GM23338 (cell line): ENCODE measurements around the gene ATG2A. TPM values are rescaled to one million over a fixed set of nuclear protein-coding genes. Genes with fewer than 3 reads are reported as not detected.

ENCODE experiments used
- ATAC-seq: fragments of 200-7000 bp; cut with Tn5 transposase; 3 replicates; pipeline ENCODE4 v1.9.1; 2020
- DNase-seq: peaks from one replicate; pipeline ENCODE4 v3.0.0-alpha.2; 2015; ENCODE audit warnings: low spot score
- H2AFZ ChIP-seq: fragments of 200-600 bp; sonication (generic); 2 replicates; pipeline ENCODE4 v1.8.0; 2016; ENCODE audit warnings: antibody characterized with exemption, mild to moderate bottlenecking, moderate library complexity
- H3F3A ChIP-seq: fragments of 200-600 bp; sonication (generic); replicated peaks from 2 replicates; pipeline ENCODE4 v1.8.0; 2017; ENCODE audit warnings: antibody characterized with exemption, mixed run types, low read depth
- H3K27ac ChIP-seq: fragments of 200-600 bp; sonication (generic); 2 replicates; pipeline ENCODE4 v1.6.1; 2016; ENCODE audit warnings: low read depth
- H3K27me3 ChIP-seq: fragments of 200-600 bp; sonication (generic); 2 replicates; pipeline ENCODE4 v1.8.0; 2016; ENCODE audit warnings: mild to moderate bottlenecking, mixed run types, moderate library complexity; ENCODE audit not compliant: insufficient read depth
- H3K36me3 ChIP-seq: fragments of 200-600 bp; sonication (generic); 2 replicates; pipeline ENCODE4 v1.8.0; 2016; ENCODE audit warnings: mild to moderate bottlenecking; ENCODE audit not compliant: insufficient read depth
- H3K4me1 ChIP-seq: fragments of 200-600 bp; sonication (generic); 2 replicates; pipeline ENCODE4 v1.8.0; 2016; ENCODE audit warnings: mild to moderate bottlenecking, moderate library complexity; ENCODE audit not compliant: insufficient read depth
- H3K4me2 ChIP-seq: fragments of 200-600 bp; sonication (generic); 2 replicates; pipeline ENCODE4 v1.7.1; 2017; ENCODE audit warnings: mixed run types
- H3K4me3 ChIP-seq: fragments of 200-600 bp; sonication (generic); 2 replicates; pipeline ENCODE4 v1.6.1; 2016; ENCODE audit warnings: mixed run types
- H3K79me2 ChIP-seq: fragments of 200-600 bp; sonication (generic); replicated peaks from 2 replicates; pipeline ENCODE4 v1.8.0; 2017; ENCODE audit warnings: mild to moderate bottlenecking; ENCODE audit not compliant: insufficient read depth
- H3K9me2 ChIP-seq: fragments of 200-600 bp; sonication (generic); 2 replicates; pipeline ENCODE4 v1.8.0; 2017; ENCODE audit not compliant: insufficient read depth
- H4K20me1 ChIP-seq: fragments of 200-600 bp; sonication (generic); replicated peaks from 2 replicates; pipeline ENCODE4 v1.8.0; 2017; ENCODE audit warnings: mild to moderate bottlenecking; ENCODE audit not compliant: insufficient read depth
- H3K27ac Mint-ChIP-seq: 2 replicates; pipeline ENCODE4 v1.8.0; 2020; ENCODE audit warnings: inconsistent platforms, mild to moderate bottlenecking, moderate library complexity, mixed read lengths
- H3K27me3 Mint-ChIP-seq: 3 replicates; pipeline ENCODE4 v1.8.0; 2022; ENCODE audit warnings: low read depth, mild to moderate bottlenecking, moderate library complexity, mixed read lengths, inconsistent platforms; ENCODE audit not compliant: insufficient read depth, poor library complexity
- H3K36me3 Mint-ChIP-seq: 3 replicates; pipeline ENCODE4 v1.8.0; 2021; ENCODE audit warnings: low read depth, mild to moderate bottlenecking, inconsistent platforms, moderate library complexity, mixed read lengths
- H3K4me1 Mint-ChIP-seq: 3 replicates; pipeline ENCODE4 v1.8.0; 2020; ENCODE audit warnings: mild to moderate bottlenecking, inconsistent platforms, mixed read lengths
- H3K4me3 Mint-ChIP-seq: 3 replicates; pipeline ENCODE4 v1.8.0; 2021; ENCODE audit warnings: moderate library complexity, mild to moderate bottlenecking, inconsistent platforms, mixed read lengths
- H3K9me3 Mint-ChIP-seq: 3 replicates; pipeline ENCODE4 v1.8.0; 2020; ENCODE audit warnings: moderate library complexity, mild to moderate bottlenecking, inconsistent platforms, mixed read lengths
- EZH2phosphoT487 ChIP-seq: fragments of 200-600 bp; sonication (generic); IDR thresholded peaks from one replicate; pipeline ENCODE4 v1.8.1; 2018; ENCODE audit warnings: antibody characterized with exemption; ENCODE audit not compliant: unreplicated experiment
- JUNB ChIP-seq: IDR thresholded peaks from one replicate; pipeline ENCODE4 v1.6.1; 2016; ENCODE audit warnings: antibody characterized with exemption; ENCODE audit not compliant: unreplicated experiment
- STAT1 ChIP-seq: IDR thresholded peaks from one replicate; pipeline ENCODE4 v1.6.1; 2016; ENCODE audit warnings: antibody characterized with exemption; ENCODE audit not compliant: unreplicated experiment
- ZNF114 ChIP-seq: fragments of 250-450 bp; sonication (Bioruptor Pico); IDR thresholded peaks from 2 replicates; pipeline ENCODE4 v1.5.0; 2020; ENCODE audit warnings: mild to moderate bottlenecking, moderate library complexity
- polyA plus RNA-seq: library from polyadenylated mRNA; unstranded; fragments of >200 nt; fragmentation: Nextera tagmentation; extraction: Ambion mirVana; gene quantifications from 2 replicates; pipeline ENCODE4 v1.2.1, GENCODE V29; 2016
- total RNA-seq: library from RNA; depleted of rRNA; stranded (reverse); fragments of >200 nt; shearing (Covaris generic); gene quantifications from 2 replicates; pipeline ENCODE4 v1.2.3, GENCODE V29; 2014
- TF ChIP-seq, protein P1 (sequence below): IDR thresholded peaks from one replicate; pipeline ENCODE4 v1.6.1; 2018; ENCODE audit warnings: antibody characterized with exemption; ENCODE audit not compliant: unreplicated experiment
- TF ChIP-seq, protein P2 (sequence below): fragments of 250-450 bp; sonication (Bioruptor Pico); IDR thresholded peaks from 2 replicates; pipeline ENCODE4 v1.5.0; 2020; ENCODE audit warnings: mild to moderate bottlenecking, moderate library complexity
- TF ChIP-seq, protein P3 (sequence below): IDR thresholded peaks from 2 replicates; pipeline ENCODE4 v1.6.1; 2016; ENCODE audit warnings: antibody characterized with exemption
- TF ChIP-seq, protein P4 (sequence below), 2 experiments: fragments of 200-600 bp in 1 of 2; sonication (generic) in 1 of 2; conservative IDR thresholded peaks; 2 replicates each; pipeline versions ENCODE4 v1.5.1 to v1.6.1; 2016 to 2017; ENCODE audit warnings: antibody characterized with exemption in 2 of 2, low read depth in 2 of 2, mild to moderate bottlenecking in 2 of 2, moderate library complexity in 1 of 2

ATG2A gene
- total and polyA plus RNA-seq, 2 experiments from 2014 or later = 8.7 to 31.7 TPM

DNA sequence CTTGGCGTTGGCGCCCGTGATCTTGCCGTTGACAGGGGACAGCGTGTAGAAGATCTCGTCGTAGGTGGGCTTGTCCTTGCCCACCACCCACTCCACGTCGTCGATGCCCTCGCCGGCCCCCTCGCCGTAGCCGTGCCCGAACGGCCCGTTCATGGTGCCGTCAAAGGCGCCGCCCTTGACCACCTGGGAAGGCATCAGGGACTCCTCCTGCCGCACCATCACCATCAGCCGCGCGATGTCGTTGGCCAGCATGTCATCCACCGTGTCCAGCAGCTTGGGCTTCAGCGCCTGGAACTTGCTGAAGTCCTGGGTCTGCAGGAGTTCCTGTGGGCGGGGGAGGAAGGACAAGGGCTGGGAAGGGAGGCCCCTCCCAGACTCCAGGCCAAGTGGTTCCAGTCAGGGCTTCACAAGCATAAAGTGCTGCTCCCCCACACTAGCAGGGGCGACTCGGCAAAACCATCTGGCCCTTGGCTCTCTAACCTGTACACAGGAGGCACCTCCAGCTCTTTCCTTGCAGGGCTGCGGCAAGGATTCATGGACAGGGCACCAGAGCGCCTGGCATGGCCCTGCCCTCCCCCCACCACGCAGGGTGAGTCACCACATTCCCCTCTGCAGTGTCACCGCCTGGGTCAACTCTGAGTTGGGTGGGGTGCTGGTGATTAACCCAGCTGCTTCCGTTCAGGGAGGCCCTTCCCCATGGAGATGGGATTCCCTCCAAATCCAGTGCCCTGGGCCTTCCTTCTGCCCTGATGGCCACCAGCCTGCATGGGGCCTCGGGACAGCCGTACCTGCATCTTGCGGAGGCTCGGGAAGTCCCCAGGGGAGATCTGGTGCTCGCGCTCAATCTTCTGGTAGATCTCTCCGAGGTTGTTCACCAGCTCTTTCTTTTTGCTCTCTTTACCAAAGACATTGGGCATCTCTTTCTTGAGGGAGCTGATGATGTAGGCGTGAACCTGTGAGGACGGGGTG, 62.2 kb downstream of the ATG2A start (continued):
- TF ChIP-seq, protein P1, sequence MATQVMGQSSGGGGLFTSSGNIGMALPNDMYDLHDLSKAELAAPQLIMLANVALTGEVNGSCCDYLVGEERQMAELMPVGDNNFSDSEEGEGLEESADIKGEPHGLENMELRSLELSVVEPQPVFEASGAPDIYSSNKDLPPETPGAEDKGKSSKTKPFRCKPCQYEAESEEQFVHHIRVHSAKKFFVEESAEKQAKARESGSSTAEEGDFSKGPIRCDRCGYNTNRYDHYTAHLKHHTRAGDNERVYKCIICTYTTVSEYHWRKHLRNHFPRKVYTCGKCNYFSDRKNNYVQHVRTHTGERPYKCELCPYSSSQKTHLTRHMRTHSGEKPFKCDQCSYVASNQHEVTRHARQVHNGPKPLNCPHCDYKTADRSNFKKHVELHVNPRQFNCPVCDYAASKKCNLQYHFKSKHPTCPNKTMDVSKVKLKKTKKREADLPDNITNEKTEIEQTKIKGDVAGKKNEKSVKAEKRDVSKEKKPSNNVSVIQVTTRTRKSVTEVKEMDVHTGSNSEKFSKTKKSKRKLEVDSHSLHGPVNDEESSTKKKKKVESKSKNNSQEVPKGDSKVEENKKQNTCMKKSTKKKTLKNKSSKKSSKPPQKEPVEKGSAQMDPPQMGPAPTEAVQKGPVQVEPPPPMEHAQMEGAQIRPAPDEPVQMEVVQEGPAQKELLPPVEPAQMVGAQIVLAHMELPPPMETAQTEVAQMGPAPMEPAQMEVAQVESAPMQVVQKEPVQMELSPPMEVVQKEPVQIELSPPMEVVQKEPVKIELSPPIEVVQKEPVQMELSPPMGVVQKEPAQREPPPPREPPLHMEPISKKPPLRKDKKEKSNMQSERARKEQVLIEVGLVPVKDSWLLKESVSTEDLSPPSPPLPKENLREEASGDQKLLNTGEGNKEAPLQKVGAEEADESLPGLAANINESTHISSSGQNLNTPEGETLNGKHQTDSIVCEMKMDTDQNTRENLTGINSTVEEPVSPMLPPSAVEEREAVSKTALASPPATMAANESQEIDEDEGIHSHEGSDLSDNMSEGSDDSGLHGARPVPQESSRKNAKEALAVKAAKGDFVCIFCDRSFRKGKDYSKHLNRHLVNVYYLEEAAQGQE = no peak
- TF ChIP-seq, protein P2, sequence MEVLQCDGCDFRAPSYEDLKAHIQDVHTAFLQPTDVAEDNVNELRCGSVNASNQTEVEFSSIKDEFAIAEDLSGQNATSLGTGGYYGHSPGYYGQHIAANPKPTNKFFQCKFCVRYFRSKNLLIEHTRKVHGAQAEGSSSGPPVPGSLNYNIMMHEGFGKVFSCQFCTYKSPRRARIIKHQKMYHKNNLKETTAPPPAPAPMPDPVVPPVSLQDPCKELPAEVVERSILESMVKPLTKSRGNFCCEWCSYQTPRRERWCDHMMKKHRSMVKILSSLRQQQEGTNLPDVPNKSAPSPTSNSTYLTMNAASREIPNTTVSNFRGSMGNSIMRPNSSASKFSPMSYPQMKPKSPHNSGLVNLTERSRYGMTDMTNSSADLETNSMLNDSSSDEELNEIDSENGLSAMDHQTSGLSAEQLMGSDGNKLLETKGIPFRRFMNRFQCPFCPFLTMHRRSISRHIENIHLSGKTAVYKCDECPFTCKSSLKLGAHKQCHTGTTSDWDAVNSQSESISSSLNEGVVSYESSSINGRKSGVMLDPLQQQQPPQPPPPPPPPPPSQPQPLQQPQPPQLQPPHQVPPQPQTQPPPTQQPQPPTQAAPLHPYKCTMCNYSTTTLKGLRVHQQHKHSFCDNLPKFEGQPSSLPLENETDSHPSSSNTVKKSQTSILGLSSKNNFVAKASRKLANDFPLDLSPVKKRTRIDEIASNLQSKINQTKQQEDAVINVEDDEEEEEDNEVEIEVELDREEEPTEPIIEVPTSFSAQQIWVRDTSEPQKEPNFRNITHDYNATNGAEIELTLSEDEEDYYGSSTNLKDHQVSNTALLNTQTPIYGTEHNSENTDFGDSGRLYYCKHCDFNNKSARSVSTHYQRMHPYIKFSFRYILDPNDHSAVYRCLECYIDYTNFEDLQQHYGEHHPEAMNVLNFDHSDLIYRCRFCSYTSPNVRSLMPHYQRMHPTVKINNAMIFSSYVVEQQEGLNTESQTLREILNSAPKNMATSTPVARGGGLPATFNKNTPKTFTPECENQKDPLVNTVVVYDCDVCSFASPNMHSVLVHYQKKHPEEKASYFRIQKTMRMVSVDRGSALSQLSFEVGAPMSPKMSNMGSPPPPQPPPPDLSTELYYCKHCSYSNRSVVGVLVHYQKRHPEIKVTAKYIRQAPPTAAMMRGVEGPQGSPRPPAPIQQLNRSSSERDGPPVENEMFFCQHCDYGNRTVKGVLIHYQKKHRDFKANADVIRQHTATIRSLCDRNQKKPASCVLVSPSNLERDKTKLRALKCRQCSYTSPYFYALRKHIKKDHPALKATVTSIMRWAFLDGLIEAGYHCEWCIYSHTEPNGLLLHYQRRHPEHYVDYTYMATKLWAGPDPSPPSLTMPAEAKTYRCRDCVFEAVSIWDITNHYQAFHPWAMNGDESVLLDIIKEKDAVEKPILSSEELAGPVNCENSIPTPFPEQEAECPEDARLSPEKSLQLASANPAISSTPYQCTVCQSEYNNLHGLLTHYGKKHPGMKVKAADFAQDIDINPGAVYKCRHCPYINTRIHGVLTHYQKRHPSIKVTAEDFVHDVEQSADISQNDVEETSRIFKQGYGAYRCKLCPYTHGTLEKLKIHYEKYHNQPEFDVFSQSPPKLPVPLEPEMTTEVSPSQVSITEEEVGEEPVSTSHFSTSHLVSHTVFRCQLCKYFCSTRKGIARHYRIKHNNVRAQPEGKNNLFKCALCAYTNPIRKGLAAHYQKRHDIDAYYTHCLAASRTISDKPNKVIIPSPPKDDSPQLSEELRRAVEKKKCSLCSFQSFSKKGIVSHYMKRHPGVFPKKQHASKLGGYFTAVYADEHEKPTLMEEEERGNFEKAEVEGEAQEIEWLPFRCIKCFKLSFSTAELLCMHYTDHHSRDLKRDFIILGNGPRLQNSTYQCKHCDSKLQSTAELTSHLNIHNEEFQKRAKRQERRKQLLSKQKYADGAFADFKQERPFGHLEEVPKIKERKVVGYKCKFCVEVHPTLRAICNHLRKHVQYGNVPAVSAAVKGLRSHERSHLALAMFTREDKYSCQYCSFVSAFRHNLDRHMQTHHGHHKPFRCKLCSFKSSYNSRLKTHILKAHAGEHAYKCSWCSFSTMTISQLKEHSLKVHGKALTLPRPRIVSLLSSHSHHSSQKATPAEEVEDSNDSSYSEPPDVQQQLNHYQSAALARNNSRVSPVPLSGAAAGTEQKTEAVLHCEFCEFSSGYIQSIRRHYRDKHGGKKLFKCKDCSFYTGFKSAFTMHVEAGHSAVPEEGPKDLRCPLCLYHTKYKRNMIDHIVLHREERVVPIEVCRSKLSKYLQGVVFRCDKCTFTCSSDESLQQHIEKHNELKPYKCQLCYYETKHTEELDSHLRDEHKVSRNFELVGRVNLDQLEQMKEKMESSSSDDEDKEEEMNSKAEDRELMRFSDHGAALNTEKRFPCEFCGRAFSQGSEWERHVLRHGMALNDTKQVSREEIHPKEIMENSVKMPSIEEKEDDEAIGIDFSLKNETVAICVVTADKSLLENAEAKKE (CRISPR knock-in tag) = no peak

DNA sequence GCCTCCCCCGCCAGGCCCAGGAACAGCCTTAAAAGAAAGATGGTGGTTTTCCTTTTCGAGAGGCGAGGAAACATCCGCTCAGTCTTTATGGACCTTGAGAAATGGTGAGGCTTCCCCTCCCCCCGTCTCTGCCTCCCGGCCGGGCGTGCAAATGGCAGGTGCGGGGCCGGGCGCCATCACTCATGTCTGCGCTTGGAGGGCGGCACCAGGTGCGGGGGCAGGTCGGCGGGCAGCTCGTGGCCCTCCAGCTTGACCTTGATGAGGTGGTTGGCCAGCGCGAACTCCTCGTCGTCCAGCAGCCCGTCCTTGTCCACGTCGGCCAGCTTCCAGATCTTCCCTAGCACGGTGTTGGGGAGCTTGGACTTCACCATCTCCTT, 62.9 kb downstream of the ATG2A start:
- Histone ChIP-seq H3K27me3 (no peaks in the 10 kb centered on the region), H4K20me1 (no peaks in the 10 kb centered on the region), H3K4me3 (no peak overlapping the region), H3K4me1 (peaks cover 4% of the 10 kb centered on the region), H3K36me3 (no peaks in the 10 kb centered on the region), H2AFZ (no peak overlapping the region), H3K9me2 (no peaks in the 10 kb centered on the region), H3F3A (no peaks in the 10 kb centered on the region), H3K4me2 (no peak overlapping the region), H3K27ac (no peak overlapping the region), H3K79me2 (no peaks in the 10 kb centered on the region)
- H3K4me1 Mint-ChIP-seq = peaks cover 20% of the 10 kb centered on the region
- no peak for DNase-seq
- no peak overlapping the region for H3K4me3 Mint-ChIP-seq
- H3K27ac Mint-ChIP-seq = 0 out of 2 replicates have a peak overlapping the region, but pooled peaks have one; percentile 59
- peaks cover 10% of the 10 kb centered on the region for H3K27me3 Mint-ChIP-seq
- H3K36me3 Mint-ChIP-seq = no peaks in the 10 kb centered on the region; the same call in 2 of the 3 replicates
- H3K9me3 Mint-ChIP-seq = no peaks in the 10 kb centered on the region
- no peak for ATAC-seq
- TF ChIP-seq, protein P3, sequence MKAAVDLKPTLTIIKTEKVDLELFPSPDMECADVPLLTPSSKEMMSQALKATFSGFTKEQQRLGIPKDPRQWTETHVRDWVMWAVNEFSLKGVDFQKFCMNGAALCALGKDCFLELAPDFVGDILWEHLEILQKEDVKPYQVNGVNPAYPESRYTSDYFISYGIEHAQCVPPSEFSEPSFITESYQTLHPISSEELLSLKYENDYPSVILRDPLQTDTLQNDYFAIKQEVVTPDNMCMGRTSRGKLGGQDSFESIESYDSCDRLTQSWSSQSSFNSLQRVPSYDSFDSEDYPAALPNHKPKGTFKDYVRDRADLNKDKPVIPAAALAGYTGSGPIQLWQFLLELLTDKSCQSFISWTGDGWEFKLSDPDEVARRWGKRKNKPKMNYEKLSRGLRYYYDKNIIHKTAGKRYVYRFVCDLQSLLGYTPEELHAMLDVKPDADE = no peak
- no peak for TF ChIP-seq STAT1
- no peak for TF ChIP-seq JUNB
- TF ChIP-seq EZH2phosphoT487 = no peak
- no peak for TF ChIP-seq ZNF114 (CRISPR knock-in tag)
- TF ChIP-seq, protein P4, sequence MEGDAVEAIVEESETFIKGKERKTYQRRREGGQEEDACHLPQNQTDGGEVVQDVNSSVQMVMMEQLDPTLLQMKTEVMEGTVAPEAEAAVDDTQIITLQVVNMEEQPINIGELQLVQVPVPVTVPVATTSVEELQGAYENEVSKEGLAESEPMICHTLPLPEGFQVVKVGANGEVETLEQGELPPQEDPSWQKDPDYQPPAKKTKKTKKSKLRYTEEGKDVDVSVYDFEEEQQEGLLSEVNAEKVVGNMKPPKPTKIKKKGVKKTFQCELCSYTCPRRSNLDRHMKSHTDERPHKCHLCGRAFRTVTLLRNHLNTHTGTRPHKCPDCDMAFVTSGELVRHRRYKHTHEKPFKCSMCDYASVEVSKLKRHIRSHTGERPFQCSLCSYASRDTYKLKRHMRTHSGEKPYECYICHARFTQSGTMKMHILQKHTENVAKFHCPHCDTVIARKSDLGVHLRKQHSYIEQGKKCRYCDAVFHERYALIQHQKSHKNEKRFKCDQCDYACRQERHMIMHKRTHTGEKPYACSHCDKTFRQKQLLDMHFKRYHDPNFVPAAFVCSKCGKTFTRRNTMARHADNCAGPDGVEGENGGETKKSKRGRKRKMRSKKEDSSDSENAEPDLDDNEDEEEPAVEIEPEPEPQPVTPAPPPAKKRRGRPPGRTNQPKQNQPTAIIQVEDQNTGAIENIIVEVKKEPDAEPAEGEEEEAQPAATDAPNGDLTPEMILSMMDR (conservative IDR thresholded peaks at IDR 0.05; ENCODE audit: low read depth in 2 of 2) = no peak
